PC-3 (cell line): ENCODE measurements around the gene LAMA3.

Experiments
- CTCF ChIP-seq: fragments of 300-600 bp; sonication (generic); conservative IDR thresholded peaks from 2 replicates; pipeline ENCODE4 v1.5.1; 2017; ENCODE audit warnings: antibody characterized with exemption, low read depth, mild to moderate bottlenecking, low read length
- EZH2phosphoT487 ChIP-seq: fragments of 300-600 bp; sonication (generic); IDR thresholded peaks from 2 replicates; pipeline ENCODE4 v1.6.1; 2018; ENCODE audit warnings: mild to moderate bottlenecking, antibody characterized with exemption, low read length, borderline replicate concordance

GRCh38 chr18:23906658-23907057, 217.4 kb downstream of the LAMA3 start:
- TF ChIP-seq CTCF (no peak), EZH2phosphoT487 (no peak)
